Endothelial cell of hepatic sinusoid (primary cell): ENCODE measurements around the gene PCDHGA10.
"Not testable (repeated sequence)": the region's sequence is repeated elsewhere in the genome, so short reads cannot be mapped to it uniquely, and the experiment has no call there.

Experiments used
- in situ Hi-C: cut with HindIII; loops from 2 replicates; pipeline ENCODE4 v1.10.0; 2017; ENCODE audit warnings: low sequenced_read_pairs

The PCDHGA10 gene

GRCh38 chr5:141392429-141393198 is 20.2 kb upstream of the PCDHGA10 start, which contains the start of gene PCDHGA8:
Gene PCDHGA8, plus strand, starts transcription at chr5:141392633. Its CDS starts 181 bp downstream, at chr5:141392814.
- in situ Hi-C loops, result loop anchor here (5.0 kb wide), 1 partner anchor 65 kb away; no protein-coding TSS in a partner anchor

GRCh38 chr5:141393267-141393666 is 19.5 kb upstream of the PCDHGA10 start:
- in situ Hi-C loops, result loop anchor here (5.0 kb wide), 1 partner anchor 66 kb away; no protein-coding TSS in a partner anchor

GRCh38 chr5:141394401-141395187 is 18.2 kb upstream of the PCDHGA10 start:
- in situ Hi-C loops, result loop anchor here (5.0 kb wide), 1 partner anchor 67 kb away; no protein-coding TSS in a partner anchor

GRCh38 chr5:141397756-141398551 is 14.8 kb upstream of the PCDHGA10 start, which contains the start of gene PCDHGB5:
Gene PCDHGB5, plus strand, starts transcription at chr5:141397947. Its CDS starts 181 bp downstream, at chr5:141398128.
- in situ Hi-C loops, result not testable (repeated sequence)

- in situ Hi-C loops, result no loop called here
These were observed 14.2 kb upstream of the PCDHGA10 start for GRCh38 chr5:141398608-141399007.

- in situ Hi-C loops, result no loop called here
These were observed 13.1 kb upstream of the PCDHGA10 start for GRCh38 chr5:141399555-141400258.

GRCh38 chr5:141402553-141403243 is 10.1 kb upstream of the PCDHGA10 start, which contains the start of gene PCDHGA9:
Gene PCDHGA9, plus strand, starts transcription at chr5:141402778. Its CDS starts 175 bp downstream, at chr5:141402953.
- in situ Hi-C loops, result no loop called here

GRCh38 chr5:141403387-141403786 is 9.4 kb upstream of the PCDHGA10 start:
- in situ Hi-C loops, result no loop called here

- in situ Hi-C loops, result loop anchor here (5.0 kb wide), 1 partner anchor 34 kb away; no protein-coding TSS in a partner anchor
These were observed 4.8 kb upstream of the PCDHGA10 start, which contains the start of gene PCDHGB6 for GRCh38 chr5:141407790-141408505. Gene PCDHGB6, plus strand, starts transcription at chr5:141408021. Its CDS starts 182 bp downstream, at chr5:141408203.

GRCh38 chr5:141409598-141410306 is 3.0 kb upstream of the PCDHGA10 start:
- in situ Hi-C loops, result loop anchor here (5.0 kb wide), 1 partner anchor 33 kb away; no protein-coding TSS in a partner anchor

- in situ Hi-C loops, result no loop called here
These were observed 1.2 kb upstream of the PCDHGA10 start for GRCh38 chr5:141411575-141411974.

GRCh38 chr5:141413540-141414069 is 818 bp downstream of the PCDHGA10 start:
- in situ Hi-C loops, result no loop called here

GRCh38 chr5:141414548-141415274 is 1.9 kb downstream of the PCDHGA10 start:
- in situ Hi-C loops, result not testable (repeated sequence)

- in situ Hi-C loops, result not testable (repeated sequence)
These were observed 2.5 kb downstream of the PCDHGA10 start for GRCh38 chr5:141415275-141415618.

GRCh38 chr5:141417494-141418172 is 4.8 kb downstream of the PCDHGA10 start, which contains the start of gene PCDHGB7:
Gene PCDHGB7, plus strand, starts transcription at chr5:141417677. Its CDS starts 183 bp downstream, at chr5:141417860.
- in situ Hi-C loops, result not testable (repeated sequence)
